22Rv1 (cell line): ENCODE results near the gene SLC35E4.
A peak's percentile ranks its signal among the peaks of the same experiment; 100 is the strongest.
"Not testable (repeated sequence)": the region's sequence is repeated elsewhere in the genome, so short reads cannot be mapped to it uniquely, and the experiment has no call there.

Experiments
- H3K27ac ChIP-seq: fragments of 450-650 bp; 2 replicates; pipeline ENCODE4 v1.5.1; 2017
- ZFX ChIP-seq: fragments of 450-650 bp; IDR thresholded peaks from 2 replicates; pipeline ENCODE4 v1.6.1; 2017; ENCODE audit warnings: antibody characterized with exemption, borderline replicate concordance
- TF ChIP-seq, protein P1 (sequence below): fragments of 450-650 bp; IDR thresholded peaks from 2 replicates; pipeline ENCODE4 v1.5.1; 2017; ENCODE audit warnings: mild to moderate bottlenecking

SLC35E4 gene

DNA sequence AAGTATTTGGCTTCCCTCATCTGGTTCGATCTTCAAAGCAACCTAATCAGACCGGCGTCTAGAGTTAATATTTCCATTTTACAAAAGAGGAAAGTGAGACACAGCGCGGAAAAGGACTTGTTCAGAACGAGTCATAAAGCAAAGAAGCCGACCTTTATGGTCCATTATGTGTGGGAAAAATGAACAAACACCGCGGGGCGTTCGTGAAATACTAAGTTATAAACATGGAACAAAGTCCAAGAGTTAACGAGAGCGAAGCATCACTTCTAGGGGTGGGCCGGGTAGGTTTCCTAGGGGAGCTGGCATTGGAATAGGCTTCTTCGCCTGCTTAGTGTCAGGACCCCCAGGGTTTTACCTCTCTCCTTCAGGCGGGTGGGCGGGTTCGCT lies 31.5 kb downstream of the SLC35E4 start:
- H3K27ac ChIP-seq, result no peak overlapping the region; the same call in 1 of the 2 replicates
- TF ChIP-seq, protein P1, sequence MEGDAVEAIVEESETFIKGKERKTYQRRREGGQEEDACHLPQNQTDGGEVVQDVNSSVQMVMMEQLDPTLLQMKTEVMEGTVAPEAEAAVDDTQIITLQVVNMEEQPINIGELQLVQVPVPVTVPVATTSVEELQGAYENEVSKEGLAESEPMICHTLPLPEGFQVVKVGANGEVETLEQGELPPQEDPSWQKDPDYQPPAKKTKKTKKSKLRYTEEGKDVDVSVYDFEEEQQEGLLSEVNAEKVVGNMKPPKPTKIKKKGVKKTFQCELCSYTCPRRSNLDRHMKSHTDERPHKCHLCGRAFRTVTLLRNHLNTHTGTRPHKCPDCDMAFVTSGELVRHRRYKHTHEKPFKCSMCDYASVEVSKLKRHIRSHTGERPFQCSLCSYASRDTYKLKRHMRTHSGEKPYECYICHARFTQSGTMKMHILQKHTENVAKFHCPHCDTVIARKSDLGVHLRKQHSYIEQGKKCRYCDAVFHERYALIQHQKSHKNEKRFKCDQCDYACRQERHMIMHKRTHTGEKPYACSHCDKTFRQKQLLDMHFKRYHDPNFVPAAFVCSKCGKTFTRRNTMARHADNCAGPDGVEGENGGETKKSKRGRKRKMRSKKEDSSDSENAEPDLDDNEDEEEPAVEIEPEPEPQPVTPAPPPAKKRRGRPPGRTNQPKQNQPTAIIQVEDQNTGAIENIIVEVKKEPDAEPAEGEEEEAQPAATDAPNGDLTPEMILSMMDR, result no peak
- no peak for TF ChIP-seq ZFX

DNA sequence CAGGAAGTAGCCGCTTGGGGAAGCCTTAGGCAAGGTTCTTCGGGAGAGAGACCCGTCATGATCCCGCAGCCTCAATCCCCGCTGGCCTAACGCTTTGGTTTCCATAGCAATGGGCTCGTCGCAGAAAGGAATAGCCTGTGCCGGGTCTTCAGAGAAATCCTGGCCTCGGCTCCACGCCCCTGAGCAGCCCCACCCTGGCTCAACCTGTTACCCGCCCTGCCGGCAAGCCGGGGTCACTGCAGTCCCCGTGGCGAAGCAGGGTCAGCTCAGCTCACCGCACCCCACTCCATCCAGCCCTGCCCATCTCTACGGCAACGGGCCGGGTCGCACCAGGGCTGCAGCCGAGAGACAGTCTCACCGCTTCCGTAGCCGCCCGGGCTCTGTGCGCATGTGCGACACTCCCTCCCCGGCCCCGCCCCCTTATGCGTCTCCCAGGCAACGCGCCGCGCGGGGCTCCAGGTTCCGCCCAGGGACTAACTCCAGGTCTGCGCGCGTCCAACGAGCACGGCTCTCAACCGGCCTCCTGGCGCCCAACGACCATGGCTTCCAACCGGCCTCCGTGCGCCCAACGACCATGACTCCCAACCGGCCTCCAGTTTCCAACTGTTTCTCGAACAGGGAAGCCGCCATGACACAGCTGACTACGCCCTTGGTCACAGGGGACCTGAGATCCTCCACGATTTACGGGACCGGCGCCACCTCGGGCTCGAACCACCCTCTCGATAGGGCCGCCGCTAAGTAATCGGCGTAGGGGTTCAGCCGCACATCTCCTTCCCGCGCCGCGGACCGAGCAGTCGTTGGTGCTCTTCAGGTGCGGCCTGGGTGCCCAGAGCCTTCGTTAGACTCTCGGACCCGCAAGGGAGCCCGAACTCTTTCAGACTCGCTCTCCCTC lies 32.2 kb downstream of the SLC35E4 start, which contains the start of gene DUSP18:
TSS of gene DUSP18 (minus strand) at position 382 of the 892 bp plus-strand sequence. CDS start 3,872 bp downstream, outside the sequence.
- peak within 1 kb of the TSS; percentile 63 for H3K27ac ChIP-seq
- TF ChIP-seq, protein P1, result 0 out of 2 replicates have a peak, but pooled peaks have one; percentile 7
- TF ChIP-seq ZFX, result no peak

DNA sequence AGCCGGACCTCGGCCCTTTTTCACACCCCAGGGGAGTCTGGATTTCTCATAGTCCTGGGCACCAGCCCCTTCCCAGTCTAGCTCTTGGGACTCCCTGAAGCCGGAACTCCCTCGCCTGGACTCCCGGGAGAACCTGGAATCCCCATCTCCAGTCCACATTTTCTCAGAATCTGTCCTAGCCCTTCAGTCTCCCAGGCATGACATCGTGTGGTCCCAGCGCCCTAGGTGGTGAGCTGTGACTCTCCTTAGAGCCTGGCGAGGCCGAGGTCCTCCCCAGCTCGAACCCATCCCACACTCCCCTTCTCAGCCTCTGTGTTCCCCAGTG lies 32.8 kb downstream of the SLC35E4 start:
- no peak for TF ChIP-seq ZFX
- TF ChIP-seq, protein P1, result no peak
- H3K27ac ChIP-seq, result peak overlapping the region; percentile 63

DNA sequence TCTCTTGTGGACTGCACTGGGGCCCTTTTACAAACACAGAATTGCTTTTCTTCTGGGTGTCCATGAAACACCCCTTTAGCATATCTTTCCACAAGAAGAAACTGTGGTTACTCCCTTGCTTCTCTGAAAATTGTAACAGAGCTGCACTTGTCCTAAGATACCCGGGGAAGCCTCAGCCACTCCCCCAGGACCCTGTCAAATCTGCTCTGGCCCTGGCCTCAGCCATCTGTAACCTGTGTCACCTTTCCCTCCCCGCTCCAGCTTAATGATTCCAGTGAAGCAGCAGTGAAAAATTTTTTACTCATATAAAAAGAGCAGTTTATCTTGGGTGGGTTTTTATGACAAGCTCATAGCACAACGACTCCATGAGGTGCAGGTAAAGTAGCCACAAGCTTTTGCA lies 35.5 kb downstream of the SLC35E4 start:
- TF ChIP-seq, protein P1, result no peak
- TF ChIP-seq ZFX, result no peak
- no peak overlapping the region for H3K27ac ChIP-seq

DNA sequence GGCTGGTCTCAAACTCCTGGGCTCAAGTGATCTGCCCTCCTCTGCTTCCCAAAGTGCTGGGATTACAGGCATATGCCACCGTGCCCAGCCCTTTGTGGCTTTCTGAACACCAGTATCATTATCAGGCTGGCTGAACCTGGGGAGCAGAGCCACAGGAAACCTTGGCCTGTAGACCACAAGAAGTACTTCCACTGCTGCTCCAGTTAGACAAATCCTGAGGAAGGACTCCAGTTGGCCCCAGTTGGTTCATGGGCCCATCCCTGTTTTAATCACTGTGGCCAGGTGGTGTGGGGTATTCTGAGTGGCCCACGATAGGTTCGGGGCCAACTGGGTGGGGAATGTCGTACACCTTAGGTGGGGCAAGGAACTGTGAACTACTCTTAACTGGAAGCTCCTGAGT lies 37.6 kb downstream of the SLC35E4 start:
- TF ChIP-seq ZFX, result no peak
- TF ChIP-seq, protein P1, result no peak

DNA sequence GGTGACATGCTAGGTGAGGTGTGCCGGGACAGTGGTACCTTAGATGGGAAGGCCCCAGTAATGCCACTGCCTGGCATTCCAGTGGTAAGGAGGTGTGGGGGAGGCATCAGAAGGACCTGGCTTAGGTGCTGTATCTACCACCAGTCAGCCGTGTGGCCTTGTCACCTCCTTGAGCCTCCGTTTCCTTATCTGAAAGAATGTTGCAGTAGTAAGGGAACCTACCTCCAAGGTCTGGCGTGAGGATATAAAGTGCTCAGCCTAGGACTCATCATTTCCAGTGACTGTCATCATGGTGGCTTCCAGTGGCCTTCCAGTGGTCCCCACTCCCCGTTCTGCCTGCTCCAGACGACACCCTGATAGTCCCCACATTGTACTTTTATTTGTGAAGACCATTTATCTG lies 38.9 kb downstream of the SLC35E4 start:
- no peak for TF ChIP-seq ZFX
- TF ChIP-seq, protein P1, result no peak
- no peak overlapping the region for H3K27ac ChIP-seq

More for the DNA sequence above, 37.6 kb downstream of the SLC35E4 start:
- H3K27ac ChIP-seq, result no peak overlapping the region

DNA sequence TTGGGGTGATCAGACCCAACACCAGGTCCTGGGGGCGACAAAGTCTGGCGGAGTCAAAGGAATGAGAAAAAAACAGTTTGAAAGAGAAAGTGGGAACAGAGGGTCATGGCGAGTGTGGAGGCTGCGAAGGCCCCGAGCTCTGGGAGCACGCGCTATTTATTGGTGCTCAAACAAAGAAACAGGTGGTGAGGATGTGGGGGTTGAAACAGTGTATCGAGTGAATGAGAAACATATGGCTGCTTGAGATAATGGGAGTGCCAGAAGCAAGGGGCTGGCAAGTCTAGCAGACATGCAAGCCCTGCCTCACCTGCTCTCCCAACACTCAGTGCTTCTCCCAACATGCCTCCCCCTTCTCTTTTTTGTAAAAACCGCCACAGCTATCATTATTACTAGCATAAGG lies 39.9 kb downstream of the SLC35E4 start:
- TF ChIP-seq ZFX, result no peak
- TF ChIP-seq, protein P1, result no peak
- no peak overlapping the region for H3K27ac ChIP-seq

DNA sequence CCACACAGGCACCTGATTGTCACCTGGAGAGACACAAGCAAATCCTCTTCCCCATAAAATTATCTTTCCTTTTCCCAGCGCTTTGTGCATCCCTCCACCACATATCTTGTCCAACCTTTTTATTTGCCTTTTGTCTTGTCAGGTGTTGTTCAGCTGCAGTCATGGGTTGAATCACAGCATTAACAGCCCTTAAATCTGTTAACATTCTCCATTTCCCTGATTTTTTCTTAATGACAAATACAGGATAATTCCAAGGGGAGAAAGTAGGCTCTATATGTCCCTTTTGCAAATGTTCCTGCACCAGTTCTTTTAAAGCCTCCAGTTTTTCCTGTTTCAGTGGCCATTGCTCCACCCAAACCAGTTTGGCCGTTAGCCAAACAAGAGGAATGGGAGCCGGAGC lies 41.0 kb downstream of the SLC35E4 start:
- H3K27ac ChIP-seq, result not testable (repeated sequence)

DNA sequence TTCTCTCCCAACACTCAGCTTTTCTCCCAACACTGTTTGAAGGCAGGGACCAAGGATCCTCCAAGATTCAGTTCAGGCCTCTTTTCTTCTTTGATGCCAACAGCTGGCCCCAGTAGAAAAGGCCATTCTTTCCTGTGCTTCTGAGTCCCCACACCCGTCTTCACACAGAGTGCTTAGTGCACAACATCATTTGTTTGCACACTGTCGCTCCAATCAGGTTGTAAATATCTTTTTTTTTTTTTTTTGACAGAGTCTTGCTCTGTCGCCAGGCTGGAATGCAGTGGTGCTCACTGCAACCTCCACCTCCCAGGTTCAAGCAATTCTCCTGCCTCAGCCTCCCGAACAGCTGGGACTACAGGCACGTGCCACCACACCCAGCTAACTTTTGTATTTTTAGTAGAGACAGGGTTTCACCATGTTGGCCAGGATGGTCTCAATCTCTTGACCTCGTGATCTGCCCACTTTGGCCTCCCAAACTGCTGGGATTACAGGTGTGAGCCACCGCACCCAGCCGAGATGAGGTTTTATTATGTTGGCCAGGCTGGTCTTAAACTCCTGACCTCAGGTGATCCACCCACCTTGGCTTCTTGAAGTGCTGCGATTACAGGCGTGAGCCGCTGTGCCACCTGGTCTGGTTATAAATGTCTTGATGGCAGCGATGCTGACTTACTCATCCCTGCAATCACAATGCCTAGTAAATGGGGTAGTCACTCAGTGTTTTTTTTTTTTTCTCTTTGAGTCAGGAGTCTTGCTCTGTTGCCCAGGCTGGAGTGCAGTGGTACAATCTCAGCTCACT lies 44.5 kb downstream of the SLC35E4 start:
- not testable (repeated sequence) for H3K27ac ChIP-seq
